Testis (tissue), 3 donors: Measurements from ENCODE around the gene LRRC4C. TPM values are rescaled to one million over a fixed set of nuclear protein-coding genes. Genes with fewer than 3 reads are reported as not detected.

Source experiments
- DNase-seq: peaks from one replicate; pipeline ENCODE4 v3.0.0-alpha.2; 2019
- H3K27ac ChIP-seq, 2 donors: fragments of 200-600 bp; sonication (generic); one replicate each; pipeline ENCODE4 v1.5.1; 2019
- H3K27me3 ChIP-seq: fragments of 200-600 bp; sonication (generic); one replicate; pipeline ENCODE4 v1.5.1; 2019
- H3K36me3 ChIP-seq: fragments of 200-600 bp; sonication (generic); one replicate; pipeline ENCODE4 v1.5.1; 2017; ENCODE audit warnings: low read depth; ENCODE audit errors: missing control alignments
- H3K4me1 ChIP-seq: fragments of 200-600 bp; sonication (generic); one replicate; pipeline ENCODE4 v1.5.1; 2019
- H3K4me3 ChIP-seq, 2 donors: fragments of 200-600 bp; sonication (generic); one replicate each; pipeline ENCODE4 v1.5.1; 2017 to 2019
- H3K9me3 ChIP-seq: fragments of 200-600 bp; sonication (generic); one replicate; pipeline ENCODE4 v1.5.1; 2017
- POLR2A ChIP-seq: fragments of 450-650 bp; IDR thresholded peaks from one replicate; pipeline ENCODE4 v1.6.1; 2017; ENCODE audit warnings: antibody characterized with exemption, mild to moderate bottlenecking, moderate library complexity
- WGBS, 2 donors: methylation state at CpG; one replicate each; pipeline ENCODE4 v1.1.5; 2018; 5-methylcytosine and 5-hydroxymethylcytosine counted together
- intact Hi-C: fragments of 100-400 bp; cut with DNase I; formaldehyde crosslinking; loops from one replicate; pipeline ENCODE4 v1.15.1; 2023; ENCODE audit warnings: low total_unique reads
- polyA plus RNA-seq: library from polyadenylated mRNA; stranded (reverse); fragments of 350-450 nt; fragmentation: Illumina TruSeq; extraction: RNeasy Lipid Tissue Mini Kit (QIAGEN cat#74804); gene quantifications from one replicate; pipeline ENCODE4 v1.2.3, GENCODE V29; 2014; ENCODE audit warnings: low read depth, low replicate concordance; ENCODE audit not compliant: insufficient read depth
- total RNA-seq, 2 donors: library from RNA; depleted of rRNA; stranded (reverse); fragments of >200 nt; gene quantifications; one replicate each; pipeline ENCODE4 v1.2.3, GENCODE V29; 2016
- TF ChIP-seq, protein P1 (sequence below), 3 experiments: fragments of 450-650 bp in 2 of 3; fragments of 200-600 bp in 1 of 3; sonication (generic) in 1 of 3; IDR thresholded peaks; one replicate each; pipeline ENCODE4 v1.5.1; 2016 to 2019; ENCODE audit warnings: antibody characterized with exemption in 3 of 3, mild to moderate bottlenecking in 2 of 3, moderate library complexity in 1 of 3

The LRRC4C gene
- total and polyA plus RNA-seq, 3 donors from 2014 or later, result 0.16 to 0.56 (median 0.45) TPM

DNA sequence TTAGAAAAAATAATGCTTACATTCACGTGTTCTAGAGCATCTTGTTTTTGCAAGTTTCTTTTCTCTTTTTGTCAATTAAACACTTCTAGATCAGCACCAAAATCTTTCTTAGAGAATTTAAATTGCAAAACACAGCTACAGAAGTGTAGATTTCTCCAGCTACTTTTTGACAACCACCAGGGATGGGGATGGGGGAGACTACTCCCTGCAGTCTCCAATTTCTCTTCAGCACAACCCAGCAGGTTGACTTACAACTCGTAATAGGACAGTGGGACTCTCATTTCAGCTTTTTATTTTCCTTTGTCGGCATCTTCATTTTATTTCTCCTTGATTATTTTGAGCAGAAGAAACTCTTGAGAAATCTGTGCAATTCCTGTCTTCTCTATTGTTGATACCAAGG lies 441.2 kb downstream of the LRRC4C start:
- Histone ChIP-seq H3K4me1 (no peaks in the 10 kb centered on the region), H3K4me3 (no peak overlapping the region), H3K9me3 (no peaks in the 10 kb centered on the region), H3K27me3 (no peaks in the 10 kb centered on the region), H3K36me3 (no peaks in the 10 kb centered on the region), H3K27ac (no peak overlapping the region)
- intact Hi-C loops, result no loop called here
- DNase-seq, result no peak
- WGBS, 2 donors, result 61% methylated on average over 3 of the region's 3 CpGs
- no peak for TF ChIP-seq POLR2A
- TF ChIP-seq, protein P1, sequence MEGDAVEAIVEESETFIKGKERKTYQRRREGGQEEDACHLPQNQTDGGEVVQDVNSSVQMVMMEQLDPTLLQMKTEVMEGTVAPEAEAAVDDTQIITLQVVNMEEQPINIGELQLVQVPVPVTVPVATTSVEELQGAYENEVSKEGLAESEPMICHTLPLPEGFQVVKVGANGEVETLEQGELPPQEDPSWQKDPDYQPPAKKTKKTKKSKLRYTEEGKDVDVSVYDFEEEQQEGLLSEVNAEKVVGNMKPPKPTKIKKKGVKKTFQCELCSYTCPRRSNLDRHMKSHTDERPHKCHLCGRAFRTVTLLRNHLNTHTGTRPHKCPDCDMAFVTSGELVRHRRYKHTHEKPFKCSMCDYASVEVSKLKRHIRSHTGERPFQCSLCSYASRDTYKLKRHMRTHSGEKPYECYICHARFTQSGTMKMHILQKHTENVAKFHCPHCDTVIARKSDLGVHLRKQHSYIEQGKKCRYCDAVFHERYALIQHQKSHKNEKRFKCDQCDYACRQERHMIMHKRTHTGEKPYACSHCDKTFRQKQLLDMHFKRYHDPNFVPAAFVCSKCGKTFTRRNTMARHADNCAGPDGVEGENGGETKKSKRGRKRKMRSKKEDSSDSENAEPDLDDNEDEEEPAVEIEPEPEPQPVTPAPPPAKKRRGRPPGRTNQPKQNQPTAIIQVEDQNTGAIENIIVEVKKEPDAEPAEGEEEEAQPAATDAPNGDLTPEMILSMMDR (IDR thresholded peaks at IDR 0.05), result no peak

DNA sequence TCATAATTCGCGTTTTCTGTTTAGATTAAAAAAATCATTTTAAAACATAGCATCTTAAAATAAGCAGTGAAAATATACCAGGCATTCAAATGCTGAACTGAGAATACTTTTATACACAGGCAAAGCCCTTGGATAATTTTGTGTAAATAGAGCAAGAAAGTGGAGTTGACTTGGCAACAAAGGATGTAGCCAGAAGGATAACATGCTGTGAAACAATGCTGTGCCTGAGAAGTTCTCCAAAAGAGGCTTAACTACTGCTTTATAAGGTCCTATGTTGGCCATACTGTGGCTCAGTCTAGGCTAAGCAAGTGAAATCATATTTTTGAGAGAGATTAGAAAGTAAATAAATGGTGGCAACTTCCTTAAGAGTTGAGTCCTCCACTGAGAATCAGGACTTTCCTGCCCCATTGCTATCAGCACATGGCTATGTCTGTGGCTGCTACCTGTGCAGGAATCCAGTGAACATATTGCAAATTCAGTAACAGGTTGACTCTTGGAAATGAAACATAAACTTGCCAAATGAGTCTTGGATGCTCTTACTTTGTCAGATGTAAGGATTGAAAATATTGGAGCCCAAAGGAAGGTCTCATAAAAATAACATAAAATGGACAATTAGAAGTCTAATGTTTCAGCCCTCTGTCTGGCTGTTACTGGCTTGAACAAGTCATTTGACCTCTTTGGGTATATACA lies 448.9 kb downstream of the LRRC4C start:
- Histone ChIP-seq H3K27me3 (no peaks in the 10 kb centered on the region), H3K4me1 (no peaks in the 10 kb centered on the region), H3K27ac (no peak overlapping the region), H3K4me3 (no peak overlapping the region), H3K9me3 (no peaks in the 10 kb centered on the region), H3K36me3 (no peaks in the 10 kb centered on the region)
- no peak for DNase-seq
- intact Hi-C loops, result no loop called here
- WGBS, 2 donors, result 87 to 88% methylated on average over 2 of the region's 2 CpGs
- TF ChIP-seq, protein P1 (IDR thresholded peaks at IDR 0.05), result no peak
- TF ChIP-seq POLR2A, result no peak

DNA sequence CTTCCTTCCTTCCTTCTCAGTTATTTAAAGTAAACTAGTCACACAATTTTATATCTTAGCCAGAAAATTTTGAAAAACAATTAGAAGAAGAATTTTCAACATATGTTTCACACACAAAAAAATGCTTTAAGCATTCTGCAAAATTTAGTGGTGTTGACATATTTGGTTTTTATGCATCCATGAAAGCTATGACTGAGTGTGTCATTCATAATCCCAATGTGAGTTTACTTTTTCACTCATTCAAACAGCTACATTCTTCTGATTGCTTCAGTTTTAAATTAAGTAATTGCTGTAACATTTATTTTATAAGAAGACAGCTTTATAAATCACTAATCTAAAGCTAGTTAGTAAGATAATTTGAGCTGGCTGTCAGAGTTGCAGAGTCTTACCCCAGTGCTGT lies 453.5 kb downstream of the LRRC4C start:
- Histone ChIP-seq H3K4me1 (no peaks in the 10 kb centered on the region), H3K9me3 (no peaks in the 10 kb centered on the region), H3K4me3 (no peak overlapping the region), H3K36me3 (no peaks in the 10 kb centered on the region), H3K27me3 (no peaks in the 10 kb centered on the region), H3K27ac (no peak overlapping the region)
- DNase-seq, result no peak
- intact Hi-C loops, result no loop called here
- no peak for TF ChIP-seq POLR2A
- TF ChIP-seq, protein P1 (IDR thresholded peaks at IDR 0.05), result no peak

DNA sequence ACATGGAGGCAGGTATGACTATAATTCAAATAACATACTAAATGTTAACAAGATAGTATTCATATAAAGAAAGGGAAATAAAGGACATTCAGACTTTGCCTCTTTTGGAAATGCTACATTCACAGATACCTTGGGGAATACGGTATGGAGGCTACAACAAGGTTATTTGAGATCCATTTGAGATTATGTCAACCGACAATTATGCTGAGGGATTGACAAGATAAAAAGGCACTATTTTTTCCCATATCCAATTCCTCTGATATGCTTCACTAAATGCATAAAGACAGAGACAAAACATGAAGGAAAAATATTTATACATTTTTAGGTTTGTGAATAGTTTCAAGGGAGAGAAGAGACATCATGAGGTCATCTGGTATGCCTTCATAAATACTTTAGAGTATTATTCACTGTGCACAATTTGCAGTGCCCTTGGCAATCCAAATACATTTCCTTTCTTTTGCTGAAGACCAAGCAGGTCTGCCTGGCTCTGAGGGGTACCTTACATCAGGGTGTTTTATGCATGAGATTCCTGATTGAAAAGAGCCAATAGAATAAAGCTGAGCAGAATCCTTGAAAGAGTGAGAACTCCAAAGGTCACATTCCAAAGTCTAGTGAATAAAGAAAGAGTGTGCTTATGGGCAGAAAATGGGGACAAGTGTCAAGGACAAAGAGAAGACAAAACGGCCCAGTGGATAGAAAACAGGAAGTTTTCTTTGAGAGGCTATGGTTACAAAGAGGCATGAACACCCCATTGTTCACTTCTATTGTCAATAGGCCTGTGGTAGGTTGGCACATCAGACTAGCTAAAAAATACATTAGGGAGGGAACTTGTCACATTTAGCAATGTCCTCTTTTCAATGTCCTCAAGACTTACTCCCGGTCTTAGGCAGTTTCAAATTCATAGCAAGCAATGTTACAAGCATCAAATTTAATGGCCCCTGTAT lies 455.8 kb downstream of the LRRC4C start:
- no peak for DNase-seq
- Histone ChIP-seq H3K27me3 (no peaks in the 10 kb centered on the region), H3K36me3 (no peaks in the 10 kb centered on the region), H3K9me3 (no peaks in the 10 kb centered on the region), H3K4me3 (no peak overlapping the region), H3K27ac (no peak overlapping the region), H3K4me1 (no peaks in the 10 kb centered on the region)
- no peak for TF ChIP-seq POLR2A
- TF ChIP-seq, protein P1 (IDR thresholded peaks at IDR 0.05), result no peak
- WGBS, 2 donors, result 48 to 56% methylated on average over 4 of the region's 4 CpGs
- intact Hi-C loops, result no loop called here
